GM12891 (cell line): ENCODE measurements around the gene NDUFA13.

Source experiments
- POLR2A ChIP-seq: IDR thresholded peaks from 2 replicates; pipeline ENCODE4 v1.6.1; 2011; ENCODE audit warnings: low read depth, low read length, control low read depth
- POLR2AphosphoS5 ChIP-seq: IDR thresholded peaks from 2 replicates; pipeline ENCODE4 v1.6.1; 2011; ENCODE audit warnings: low read depth, low read length, control low read depth
- POU2F2 ChIP-seq: IDR thresholded peaks from 2 replicates; pipeline ENCODE4 v1.6.1; 2011; ENCODE audit warnings: low read depth, mild to moderate bottlenecking, control low read depth, low read length, moderate library complexity

DNA sequence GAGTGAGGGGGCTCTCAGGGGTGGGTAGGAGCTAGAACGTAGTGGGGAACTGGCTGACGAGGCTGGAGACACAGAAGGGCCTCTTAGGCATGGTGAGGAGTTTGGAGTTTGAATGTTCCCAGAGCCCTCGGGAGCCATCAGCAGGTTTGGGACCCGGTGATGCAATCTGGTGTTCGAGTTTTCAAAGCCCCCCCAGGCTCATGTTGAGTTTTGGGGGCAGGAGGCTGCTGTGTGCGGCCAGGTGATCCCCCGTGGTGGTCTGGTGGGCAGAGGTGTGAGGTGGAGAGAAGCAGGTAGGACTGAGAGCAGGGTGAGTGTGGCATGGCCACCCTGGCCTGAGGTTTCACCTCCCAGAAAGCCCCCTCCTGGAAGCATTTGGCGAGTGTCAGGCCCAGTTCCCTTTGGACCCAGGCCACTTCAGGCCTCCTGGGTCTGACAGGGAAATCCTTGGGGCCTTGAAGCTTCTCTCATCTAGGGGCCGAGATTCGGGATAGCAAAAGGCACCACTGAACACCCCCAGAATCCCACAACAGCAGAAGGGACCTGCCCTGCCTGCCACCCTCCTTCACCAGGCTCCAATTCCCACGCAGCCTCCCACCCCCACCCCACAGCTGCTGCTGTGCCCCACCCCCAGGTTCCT is 13.9 kb downstream of the NDUFA13 start:
- TF ChIP-seq POLR2AphosphoS5 (no peak; the same call in 1 of the 2 replicates), POLR2A (no peak), POU2F2 (no peak)
